Esophagus squamous epithelium (tissue), 4 donors: ENCODE data around the gene GNAT2.

Experiments
- POLR2A ChIP-seq, 4 donors: fragments of 450-650 bp; IDR thresholded peaks; one replicate each; pipeline ENCODE4 v1.6.1; 2017; ENCODE audit warnings: antibody characterized with exemption in 4 of 4, mild to moderate bottlenecking in 4 of 4, moderate library complexity in 3 of 4
- TF ChIP-seq, protein P1 (sequence below), 6 experiments: fragments of 450-650 bp in 4 of 6; fragments of 200-600 bp in 2 of 6; sonication (generic) in 2 of 6; IDR thresholded peaks; one replicate each; pipeline ENCODE4 v1.5.1; 2016 to 2019; ENCODE audit warnings: antibody characterized with exemption in 6 of 6, mild to moderate bottlenecking in 4 of 6, moderate library complexity in 4 of 6

DNA sequence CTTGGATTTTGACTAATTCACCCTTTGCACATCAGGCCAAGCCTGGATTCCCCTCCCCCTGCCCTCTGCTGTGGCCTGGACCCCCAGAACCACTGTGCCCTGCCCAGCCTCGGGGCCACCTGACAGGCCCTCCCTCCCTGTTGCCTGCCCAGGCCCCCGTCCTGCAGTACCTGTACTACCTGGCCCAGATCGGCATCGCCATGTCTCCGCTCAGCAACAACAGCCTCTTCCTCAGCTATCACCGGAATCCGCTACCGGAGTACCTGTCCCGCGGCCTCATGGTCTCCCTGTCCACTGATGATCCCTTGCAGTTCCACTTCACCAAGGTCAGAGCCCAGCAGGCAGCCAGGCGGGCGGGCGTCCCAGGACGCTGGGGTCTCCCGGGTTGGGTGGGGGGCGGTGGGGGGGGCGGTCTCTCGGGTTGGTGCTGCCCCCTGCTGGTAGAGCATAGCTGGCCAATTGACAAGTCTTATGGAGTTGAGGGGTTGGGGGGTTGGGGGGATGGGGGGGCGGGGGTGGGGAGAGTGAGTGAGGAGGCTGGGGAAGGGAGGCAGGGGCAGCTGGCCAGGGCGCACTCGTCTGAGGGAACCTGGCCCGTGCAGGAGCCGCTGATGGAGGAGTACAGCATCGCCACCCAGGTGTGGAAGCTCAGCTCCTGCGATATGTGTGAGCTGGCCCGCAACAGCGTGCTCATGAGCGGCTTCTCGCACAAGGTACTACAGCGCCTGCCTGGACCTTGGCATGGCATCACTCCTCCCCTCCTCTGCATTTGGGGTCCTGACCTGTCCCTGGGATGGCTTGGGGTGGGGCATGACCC, 10.9 kb upstream of the GNAT2 start:
- TF ChIP-seq, protein P1, sequence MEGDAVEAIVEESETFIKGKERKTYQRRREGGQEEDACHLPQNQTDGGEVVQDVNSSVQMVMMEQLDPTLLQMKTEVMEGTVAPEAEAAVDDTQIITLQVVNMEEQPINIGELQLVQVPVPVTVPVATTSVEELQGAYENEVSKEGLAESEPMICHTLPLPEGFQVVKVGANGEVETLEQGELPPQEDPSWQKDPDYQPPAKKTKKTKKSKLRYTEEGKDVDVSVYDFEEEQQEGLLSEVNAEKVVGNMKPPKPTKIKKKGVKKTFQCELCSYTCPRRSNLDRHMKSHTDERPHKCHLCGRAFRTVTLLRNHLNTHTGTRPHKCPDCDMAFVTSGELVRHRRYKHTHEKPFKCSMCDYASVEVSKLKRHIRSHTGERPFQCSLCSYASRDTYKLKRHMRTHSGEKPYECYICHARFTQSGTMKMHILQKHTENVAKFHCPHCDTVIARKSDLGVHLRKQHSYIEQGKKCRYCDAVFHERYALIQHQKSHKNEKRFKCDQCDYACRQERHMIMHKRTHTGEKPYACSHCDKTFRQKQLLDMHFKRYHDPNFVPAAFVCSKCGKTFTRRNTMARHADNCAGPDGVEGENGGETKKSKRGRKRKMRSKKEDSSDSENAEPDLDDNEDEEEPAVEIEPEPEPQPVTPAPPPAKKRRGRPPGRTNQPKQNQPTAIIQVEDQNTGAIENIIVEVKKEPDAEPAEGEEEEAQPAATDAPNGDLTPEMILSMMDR (IDR thresholded peaks at IDR 0.05): peak in 1 of 6 experiments; percentile 42
- TF ChIP-seq POLR2A (IDR thresholded peaks at IDR 0.05): no peak
